ENCODE measurements around the gene GALNT10. TPM values are rescaled to one million over a fixed set of nuclear protein-coding genes. Genes with fewer than 3 reads are reported as not detected.

GALNT10 gene
- total and polyA plus RNA-seq, 2 of the 4 experiments (the other 2 are of a cell fraction) = 46.2 to 67.0 TPM

GRCh38 chr5:154325566-154325965, 135.0 kb downstream of the GALNT10 start:
- no peak overlapping the region for H3K4me2 ChIP-seq (ENCODE audit: low read depth, low read length)
- in situ Hi-C loops (cut with MboI; ENCODE audit: low sequenced_read_pairs) (no loop called here), dilution Hi-C loops (cut with HindIII; ENCODE audit: low sequenced_read_pairs, unreplicated experiment) (no loop called here), intact Hi-C loops (cut with micrococcal nuclease) (no loop called here)
- H3K36me3 ChIP-seq (ENCODE audit: control insufficient read depth, insufficient read depth, low read length) = peaks cover 12% of the 10 kb centered on the region
- no peak overlapping the region for H3K23ac ChIP-seq (ENCODE audit: low read depth, low read length)
- no peak overlapping the region for H2AK5ac ChIP-seq (ENCODE audit: low read depth, low read length)
- no peak overlapping the region for H2AFZ ChIP-seq (replicated peaks; ENCODE audit: low read length, poor library complexity)
- H2BK15ac ChIP-seq (ENCODE audit: low read depth, low read length) = no peak overlapping the region
- no CpG with 5 or more reads among the region's 1 CpG for WGBS, 2 experiments (ENCODE audit: extremely low coverage in 2 of 2, insufficient read length in 1 of 2)
- H2BK5ac ChIP-seq (ENCODE audit: low read depth, low read length, poor library complexity, severe bottlenecking) = no peak overlapping the region
- DNase-seq (no peak), ATAC-seq (ENCODE audit: low read depth) (no peak)
- no peak overlapping the region for H3K14ac ChIP-seq (replicated peaks; ENCODE audit: low read depth, low read length)
- no TSS peak for BruUV-seq (replicated peaks)
- H3K9me1 ChIP-seq (ENCODE audit: insufficient read depth, low read length) = peaks cover 16% of the 10 kb centered on the region; the same call in 1 of the 2 replicates
- ChIA-PET POLR2A (ENCODE audit: unreplicated experiment) (no interaction called here), CTCF (interaction anchor here (1.1 to 1.4 kb wide), 2 partner anchors 12 to 54 kb away, joined by 4 to 5 read pairs; no protein-coding TSS in a partner anchor)
- H3K18ac ChIP-seq (ENCODE audit: low read depth, low read length) = no peak overlapping the region
- H3K4me3 ChIP-seq (ENCODE audit: insufficient read depth, low read depth, low read length) = no peak overlapping the region
- H3K79me1 ChIP-seq (ENCODE audit: low read depth in 1 of 2, low read length in 2 of 2) = peaks cover 6 to 21% of the 10 kb centered on the region in 2 experiments; a peak in 3 of 4 replicates
- no peaks in the 10 kb centered on the region; the same call in 1 of the 2 replicates for H4K20me1 ChIP-seq (ENCODE audit: insufficient read depth, low read length)
- no peak overlapping the region for H3K4ac ChIP-seq (ENCODE audit: low read depth, low read length)
- H2BK20ac ChIP-seq (ENCODE audit: low read depth, low read length) = no peak overlapping the region
- H3K27ac ChIP-seq (ENCODE audit: insufficient read depth, low read length) = no peak overlapping the region
- peaks cover 2% of the 10 kb centered on the region; the same call in 1 of the 2 replicates for H3K4me1 ChIP-seq (ENCODE audit: control insufficient read depth, insufficient read depth, low read length)
- TF ChIP-seq RFX5 (IDR thresholded peaks at IDR 0.05; ENCODE audit: low read depth, low read length) (no peak), RCOR1 (IDR thresholded peaks at IDR 0.05; ENCODE audit: insufficient replicate concordance, low read length) (no peak), NFE2L2 (IDR thresholded peaks at IDR 0.05; ENCODE audit: low read depth, low read length) (no peak), ELK1 (IDR thresholded peaks at IDR 0.05; ENCODE audit: borderline replicate concordance, low read depth, low read length) (no peak), CEBPB (IDR thresholded peaks at IDR 0.05; ENCODE audit: low read depth, low read length) (no peak), MXI1 (IDR thresholded peaks at IDR 0.05; ENCODE audit: borderline replicate concordance, low read depth, low read length) (no peak), BHLHE40 (IDR thresholded peaks at IDR 0.05; ENCODE audit: low read depth, low read length) (no peak), CTCF (conservative IDR thresholded peaks at IDR 0.05; ENCODE audit: low read depth, low read length) (no peak)
- H2AK9ac ChIP-seq (replicated peaks; ENCODE audit: low read depth, low read length, poor library complexity) = no peak overlapping the region
- H3K56ac ChIP-seq (ENCODE audit: extremely low read depth, insufficient read depth, low read length) = no peak overlapping the region
- no peak overlapping the region for H4K5ac ChIP-seq (ENCODE audit: low read depth, low read length)
- no peak overlapping the region for H2BK120ac ChIP-seq (ENCODE audit: low read depth, low read length)
- no peaks in the 10 kb centered on the region for H3K9me3 ChIP-seq (ENCODE audit: control insufficient read depth, insufficient read depth, low read length)
- no peak overlapping the region for H4K8ac ChIP-seq (ENCODE audit: low read depth in 2 of 2, low read length in 2 of 2)
- no peak overlapping the region for H3K9ac ChIP-seq (ENCODE audit: low read depth, low read length)
- no peak overlapping the region for H4K91ac ChIP-seq (ENCODE audit: insufficient read depth, low read depth, low read length)
- H3K27me3 ChIP-seq (ENCODE audit: control insufficient read depth, insufficient read depth, low read length) = no peaks in the 10 kb centered on the region

Data from IMR-90 (cell line).